ENCODE measurements around the gene SMAD1.
"Not testable (repeated sequence)": the region's sequence is repeated elsewhere in the genome, so short reads cannot be mapped to it uniquely, and the experiment has no call there.

Gene SMAD1

DNA sequence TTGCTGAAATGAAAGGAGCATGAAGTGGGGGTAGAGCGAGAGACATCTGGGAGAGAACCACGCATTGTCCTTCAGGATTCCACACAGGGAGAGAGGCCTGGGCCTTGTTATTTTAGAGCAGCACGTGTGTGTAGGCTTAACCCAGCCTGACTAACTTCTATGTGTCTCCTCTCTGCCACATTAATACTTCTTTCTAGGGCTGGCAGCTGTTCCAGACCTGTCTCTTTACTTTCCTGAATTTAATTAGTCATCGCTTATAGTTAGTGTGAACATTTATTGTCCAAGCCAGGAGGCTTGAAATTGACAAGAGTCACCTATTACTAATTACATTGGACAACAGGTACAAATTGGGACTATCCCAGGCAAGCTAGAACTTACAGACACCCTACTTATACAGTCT lies 51.3 kb downstream of the SMAD1 start:
- POLR2A ChIA-PET = no interaction called here

DNA sequence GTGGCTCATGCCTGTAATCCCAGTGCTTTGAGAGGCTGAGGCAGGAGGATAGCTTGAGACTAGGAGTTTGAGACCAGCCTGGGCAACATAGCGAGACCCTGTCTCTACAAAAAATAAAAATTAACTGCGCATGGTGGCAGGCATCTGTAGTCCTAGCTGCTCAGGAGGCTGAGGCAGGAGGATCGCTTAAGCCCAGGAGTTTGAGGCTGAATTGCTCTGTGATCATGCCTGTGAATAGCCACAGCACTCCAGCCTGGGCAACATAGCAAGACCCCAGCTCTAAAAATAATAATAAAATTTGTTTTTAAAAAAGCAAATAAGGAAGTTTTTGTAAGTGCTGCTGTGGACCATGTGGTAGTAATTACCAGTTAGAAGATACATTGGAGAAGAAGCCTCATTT lies 51.8 kb downstream of the SMAD1 start:
- CTCF ChIA-PET = interaction anchor here (1.0 to 2.1 kb wide), 2 partner anchors 9 to 24 kb away, joined by 3 to 7 read pairs; no protein-coding TSS in a partner anchor
- POLR2A ChIA-PET; DNase-seq (ENCODE audit: extremely low spot score): not testable (repeated sequence)

More for the DNA sequence above, 51.3 kb downstream of the SMAD1 start:
- no peak for DNase-seq (ENCODE audit: extremely low spot score)
- TF ChIP-seq, protein P1, sequence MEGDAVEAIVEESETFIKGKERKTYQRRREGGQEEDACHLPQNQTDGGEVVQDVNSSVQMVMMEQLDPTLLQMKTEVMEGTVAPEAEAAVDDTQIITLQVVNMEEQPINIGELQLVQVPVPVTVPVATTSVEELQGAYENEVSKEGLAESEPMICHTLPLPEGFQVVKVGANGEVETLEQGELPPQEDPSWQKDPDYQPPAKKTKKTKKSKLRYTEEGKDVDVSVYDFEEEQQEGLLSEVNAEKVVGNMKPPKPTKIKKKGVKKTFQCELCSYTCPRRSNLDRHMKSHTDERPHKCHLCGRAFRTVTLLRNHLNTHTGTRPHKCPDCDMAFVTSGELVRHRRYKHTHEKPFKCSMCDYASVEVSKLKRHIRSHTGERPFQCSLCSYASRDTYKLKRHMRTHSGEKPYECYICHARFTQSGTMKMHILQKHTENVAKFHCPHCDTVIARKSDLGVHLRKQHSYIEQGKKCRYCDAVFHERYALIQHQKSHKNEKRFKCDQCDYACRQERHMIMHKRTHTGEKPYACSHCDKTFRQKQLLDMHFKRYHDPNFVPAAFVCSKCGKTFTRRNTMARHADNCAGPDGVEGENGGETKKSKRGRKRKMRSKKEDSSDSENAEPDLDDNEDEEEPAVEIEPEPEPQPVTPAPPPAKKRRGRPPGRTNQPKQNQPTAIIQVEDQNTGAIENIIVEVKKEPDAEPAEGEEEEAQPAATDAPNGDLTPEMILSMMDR (IDR thresholded peaks at IDR 0.05; ENCODE audit: control extremely low read depth, extremely low read depth, low read depth, missing control alignments) = no peak
- CTCF ChIA-PET = interaction anchor here (1.0 to 2.1 kb wide), 2 partner anchors 10 to 24 kb away, joined by 3 to 7 read pairs; no protein-coding TSS in a partner anchor

DNA sequence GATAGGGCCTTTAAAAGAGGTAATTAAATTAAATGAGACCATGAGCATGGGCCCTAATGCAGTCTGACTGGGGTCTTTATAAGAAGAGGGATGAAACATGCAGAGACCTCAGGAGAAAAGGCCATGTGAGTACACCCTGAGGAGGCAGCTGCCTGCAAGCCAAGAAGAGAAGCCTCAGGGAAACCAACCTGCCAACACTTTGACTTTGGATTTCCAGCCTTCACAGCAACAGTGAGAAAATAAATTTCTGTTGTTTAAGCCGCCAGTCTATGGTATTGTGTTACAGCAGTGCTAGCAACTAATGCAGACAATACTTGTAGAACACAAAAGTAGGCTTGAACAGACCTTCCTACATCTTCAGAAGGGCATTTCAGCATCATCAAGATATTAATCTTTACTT lies 52.3 kb downstream of the SMAD1 start:
- POLR2A ChIA-PET = no interaction called here

DNA sequence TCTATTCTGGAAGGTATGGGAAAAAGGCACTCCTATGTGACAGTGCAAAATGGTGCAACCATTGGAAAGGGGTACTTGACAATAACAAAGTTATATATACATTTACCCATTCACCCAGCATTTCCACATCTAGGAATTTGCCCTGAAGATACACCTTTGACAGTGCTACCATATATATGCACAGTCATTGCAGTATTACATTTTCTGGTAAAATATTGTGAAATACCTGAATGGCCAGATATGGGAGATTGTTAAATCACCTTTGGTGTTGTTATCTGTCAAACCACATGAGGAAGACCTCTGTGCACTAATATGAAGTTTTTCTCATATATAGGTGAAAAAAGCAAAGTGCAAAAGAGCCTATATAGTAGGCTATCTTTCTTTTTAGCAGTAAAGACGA lies 53.5 kb downstream of the SMAD1 start:
- DNase-seq (ENCODE audit: extremely low spot score) = no peak
- ChIA-PET POLR2A (no interaction called here), CTCF (no interaction called here)
- TF ChIP-seq, protein P1 (IDR thresholded peaks at IDR 0.05; ENCODE audit: control extremely low read depth, extremely low read depth, low read depth, missing control alignments) = no peak

More for the DNA sequence above, 52.3 kb downstream of the SMAD1 start:
- TF ChIP-seq, protein P1 (IDR thresholded peaks at IDR 0.05; ENCODE audit: control extremely low read depth, extremely low read depth, low read depth, missing control alignments) = no peak
- no peak for DNase-seq (ENCODE audit: extremely low spot score)
- CTCF ChIA-PET = interaction anchor here (2.1 kb wide), 1 partner anchor 23 kb away, joined by 7 read pairs; no protein-coding TSS in a partner anchor

DNA sequence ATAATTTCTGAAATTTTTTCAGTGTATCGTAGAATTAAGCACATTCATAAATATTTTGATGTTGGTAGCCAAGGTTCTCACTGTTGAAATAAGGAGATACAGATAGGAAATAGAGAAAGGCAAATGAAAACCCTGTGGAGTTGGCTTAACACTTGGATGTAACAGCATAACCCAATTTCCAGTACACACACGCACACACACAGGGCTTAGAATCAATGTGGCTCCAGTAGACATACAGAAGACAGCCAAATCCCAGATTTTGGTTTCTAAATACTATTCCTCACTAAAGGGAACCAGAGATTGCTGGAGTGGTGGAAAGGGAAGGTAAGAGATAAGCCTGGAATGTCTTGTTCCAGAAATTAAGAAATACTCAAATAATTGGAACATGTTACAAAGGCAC lies 54.4 kb downstream of the SMAD1 start:
- DNase-seq (ENCODE audit: extremely low spot score) = no peak
- ChIA-PET CTCF (interaction anchor here (1.2 kb wide), 2 partner anchors 9 to 10 kb away, joined by 3 read pairs; no protein-coding TSS in a partner anchor), POLR2A (no interaction called here)
- TF ChIP-seq, protein P1 (IDR thresholded peaks at IDR 0.05; ENCODE audit: control extremely low read depth, extremely low read depth, low read depth, missing control alignments) = no peak

DNA sequence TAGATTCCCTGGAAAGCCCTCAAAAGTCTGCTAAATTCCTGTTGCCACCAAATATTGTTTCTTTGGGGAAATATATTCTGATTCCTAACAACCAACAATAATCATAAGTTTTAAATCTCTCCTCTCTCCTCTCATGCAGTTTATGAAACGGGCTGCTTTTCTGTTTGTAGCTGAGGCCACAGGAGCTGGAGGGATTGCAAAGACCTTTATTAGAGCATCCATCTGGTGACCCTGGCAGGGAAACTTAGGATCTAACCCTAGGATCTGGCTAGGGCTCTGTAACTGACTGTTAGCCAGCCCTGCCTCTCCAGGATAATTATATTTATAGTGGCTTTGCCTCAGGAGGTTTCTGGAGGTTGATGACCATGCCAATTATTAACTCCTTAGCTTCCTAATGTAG lies 56.9 kb downstream of the SMAD1 start:
- no peak for DNase-seq (ENCODE audit: extremely low spot score)
- ChIA-PET POLR2A (no interaction called here), CTCF (interaction anchor here (2.9 kb wide), 1 partner anchor 19 kb away, joined by 11 read pairs; no protein-coding TSS in a partner anchor)
- TF ChIP-seq, protein P1 (IDR thresholded peaks at IDR 0.05; ENCODE audit: control extremely low read depth, extremely low read depth, low read depth, missing control alignments) = no peak

DNA sequence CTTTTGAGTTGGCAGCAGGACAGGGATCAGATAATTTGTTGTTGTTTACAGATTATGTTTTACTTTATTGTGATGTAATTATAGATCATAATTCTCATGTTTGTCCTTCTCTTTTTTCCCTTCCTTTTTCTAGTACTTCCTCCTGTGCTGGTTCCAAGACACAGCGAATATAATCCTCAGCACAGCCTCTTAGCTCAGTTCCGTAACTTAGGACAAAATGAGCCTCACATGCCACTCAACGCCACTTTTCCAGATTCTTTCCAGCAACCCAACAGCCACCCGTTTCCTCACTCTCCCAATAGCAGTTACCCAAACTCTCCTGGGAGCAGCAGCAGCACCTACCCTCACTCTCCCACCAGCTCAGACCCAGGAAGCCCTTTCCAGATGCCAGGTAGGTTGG lies 58.0 kb downstream of the SMAD1 start:
- TF ChIP-seq, protein P1 (IDR thresholded peaks at IDR 0.05; ENCODE audit: control extremely low read depth, extremely low read depth, low read depth, missing control alignments) = no peak
- POLR2A ChIA-PET = no interaction called here
- CTCF ChIA-PET = interaction anchor here (2.9 kb wide), 1 partner anchor 17 kb away, joined by 11 read pairs; no protein-coding TSS in a partner anchor
- no peak for DNase-seq (ENCODE audit: extremely low spot score)

Measured in GM10248 (cell line).